LNCAP (cell line): ENCODE measurements around the gene UNC5C.

Source experiments
- TF ChIP-seq, protein P1 (sequence below): fragments of 450-650 bp; IDR thresholded peaks from 2 replicates; pipeline ENCODE4 v1.5.1; 2017; ENCODE audit warnings: mild to moderate bottlenecking

Gene UNC5C

DNA sequence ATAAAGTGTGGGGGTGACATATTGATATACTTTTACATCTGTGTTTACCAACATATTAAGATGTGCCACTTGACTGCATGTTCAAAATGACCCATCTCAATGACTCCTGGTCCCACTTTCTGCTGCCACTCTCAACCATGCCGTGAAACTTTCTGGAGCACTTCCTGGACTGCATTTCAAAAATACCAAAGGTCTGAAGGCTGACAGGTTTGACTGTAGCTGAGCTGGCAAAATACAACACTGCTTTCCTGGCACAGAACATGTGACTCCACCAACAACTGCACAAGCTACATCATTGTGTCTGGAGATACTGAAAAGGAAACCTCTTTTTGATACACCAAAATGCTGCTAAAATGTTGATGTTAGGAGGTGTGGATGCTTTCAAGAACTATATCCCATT is 184.8 kb downstream of the UNC5C start:
- TF ChIP-seq, protein P1, sequence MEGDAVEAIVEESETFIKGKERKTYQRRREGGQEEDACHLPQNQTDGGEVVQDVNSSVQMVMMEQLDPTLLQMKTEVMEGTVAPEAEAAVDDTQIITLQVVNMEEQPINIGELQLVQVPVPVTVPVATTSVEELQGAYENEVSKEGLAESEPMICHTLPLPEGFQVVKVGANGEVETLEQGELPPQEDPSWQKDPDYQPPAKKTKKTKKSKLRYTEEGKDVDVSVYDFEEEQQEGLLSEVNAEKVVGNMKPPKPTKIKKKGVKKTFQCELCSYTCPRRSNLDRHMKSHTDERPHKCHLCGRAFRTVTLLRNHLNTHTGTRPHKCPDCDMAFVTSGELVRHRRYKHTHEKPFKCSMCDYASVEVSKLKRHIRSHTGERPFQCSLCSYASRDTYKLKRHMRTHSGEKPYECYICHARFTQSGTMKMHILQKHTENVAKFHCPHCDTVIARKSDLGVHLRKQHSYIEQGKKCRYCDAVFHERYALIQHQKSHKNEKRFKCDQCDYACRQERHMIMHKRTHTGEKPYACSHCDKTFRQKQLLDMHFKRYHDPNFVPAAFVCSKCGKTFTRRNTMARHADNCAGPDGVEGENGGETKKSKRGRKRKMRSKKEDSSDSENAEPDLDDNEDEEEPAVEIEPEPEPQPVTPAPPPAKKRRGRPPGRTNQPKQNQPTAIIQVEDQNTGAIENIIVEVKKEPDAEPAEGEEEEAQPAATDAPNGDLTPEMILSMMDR: no peak

- TF ChIP-seq, protein P1: no peak
Observed at GRCh38 chr4:95363559-95363925, 185.2 kb downstream of the UNC5C start.

- TF ChIP-seq, protein P1: peak; percentile 34; the same call in 1 of the 2 replicates
Observed at GRCh38 chr4:95362906-95363558, 185.7 kb downstream of the UNC5C start.

DNA sequence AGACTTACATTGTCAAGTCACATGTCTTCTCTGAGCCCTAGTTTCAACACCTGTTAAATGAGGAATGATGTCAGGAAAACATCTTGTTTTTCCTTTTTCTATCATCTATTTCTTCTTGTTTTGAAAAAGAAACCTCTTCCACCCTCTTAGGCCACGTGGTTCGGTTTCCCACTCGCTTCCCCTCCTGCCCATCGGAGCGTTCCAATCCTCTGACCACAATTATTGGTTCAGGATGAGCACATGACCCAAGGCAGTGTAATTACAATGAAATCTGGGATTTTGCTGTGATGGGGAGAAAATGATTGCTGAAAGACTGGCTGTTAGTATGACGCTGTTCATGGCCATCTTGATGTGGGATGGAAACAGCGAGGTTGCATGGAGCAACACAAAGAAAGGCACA is 186.7 kb downstream of the UNC5C start:
- TF ChIP-seq, protein P1: no peak

- TF ChIP-seq, protein P1: no peak
Observed at GRCh38 chr4:95361696-95361965, 187.1 kb downstream of the UNC5C start.

DNA sequence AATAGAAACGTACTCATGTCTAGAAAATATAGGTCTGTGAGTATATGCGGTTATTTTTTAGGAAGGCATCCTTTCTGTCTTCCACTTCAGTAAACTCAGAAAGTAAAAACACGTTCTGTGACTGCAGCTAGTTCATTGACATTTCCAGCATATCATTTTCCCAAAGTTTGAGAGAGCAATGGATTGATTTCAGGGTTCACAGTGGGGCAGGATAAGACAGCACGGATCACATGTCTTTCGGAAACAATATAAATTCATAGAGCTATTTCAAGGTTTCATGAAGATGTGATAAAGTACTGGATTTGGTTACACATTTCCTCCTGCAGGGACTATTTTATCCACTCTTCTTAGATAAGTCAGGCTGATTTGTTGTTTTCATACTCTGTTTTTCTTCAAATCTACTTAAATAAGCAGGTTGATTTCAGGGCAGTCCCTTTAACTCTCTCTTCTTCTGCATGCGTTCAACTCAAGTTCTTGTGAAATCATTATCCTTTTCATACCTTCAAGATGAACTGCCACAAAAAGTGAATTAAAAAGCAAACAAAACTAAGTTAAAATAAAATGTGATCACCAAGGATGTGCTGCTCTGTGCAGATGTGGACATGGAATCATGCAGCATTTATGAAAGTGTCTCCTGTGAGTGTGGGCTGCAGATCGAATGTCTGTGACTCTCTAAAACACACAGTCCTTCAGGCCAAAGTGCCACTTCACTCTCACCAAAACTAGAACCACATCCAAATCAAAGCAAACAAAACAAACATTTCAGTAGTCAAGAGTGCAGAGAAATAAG is 187.7 kb downstream of the UNC5C start:
- TF ChIP-seq, protein P1: no peak

- TF ChIP-seq, protein P1: no peak
Observed at GRCh38 chr4:95360256-95360903, 188.4 kb downstream of the UNC5C start.
